CD14-positive monocyte (primary cell): Measurements from ENCODE around the gene BCKDHB. TPM values are rescaled to one million over a fixed set of nuclear protein-coding genes. Genes with fewer than 3 reads are reported as not detected.

Experiments
- DNase-seq, 3 donors: peaks; one replicate each; pipeline ENCODE4 v3.0.0-alpha.2; 2011 to 2022
- H2AFZ ChIP-seq: 2 replicates; pipeline ENCODE4 v1.6.0; 2012; ENCODE audit warnings: mild to moderate bottlenecking, low read depth, low read length, inconsistent platforms; ENCODE audit not compliant: insufficient read depth, poor library complexity, severe bottlenecking
- H3K27ac ChIP-seq, 2 donors: 1 replicate in 1 of 2; 2 replicates in 1 of 2; pipeline ENCODE4 v1.5.1; 2012 to 2013; ENCODE audit warnings: low read length in 2 of 2, control low read depth in 1 of 2, inconsistent platforms in 1 of 2, low read depth in 1 of 2, mild to moderate bottlenecking in 1 of 2
- H3K27me3 ChIP-seq, 2 donors: one replicate each; pipeline versions ENCODE4 v1.6.0 to v1.6.1; 2011 to 2013; ENCODE audit warnings: low read length in 2 of 2; ENCODE audit not compliant: control insufficient read depth in 2 of 2, insufficient read depth in 2 of 2
- H3K36me3 ChIP-seq, 2 donors: replicated peaks in 1 of 2; 1 replicate in 1 of 2; 2 replicates in 1 of 2; pipeline versions ENCODE4 v1.5.1 to v1.6.1; 2012 to 2013; ENCODE audit warnings: low read length in 2 of 2, control low read depth in 1 of 2, inconsistent platforms in 1 of 2, mild to moderate bottlenecking in 1 of 2; ENCODE audit not compliant: insufficient read depth in 2 of 2, control insufficient read depth in 1 of 2
- H3K4me1 ChIP-seq, 2 donors: 1 replicate in 1 of 2; 2 replicates in 1 of 2; pipeline versions ENCODE4 v1.5.1 to v1.6.1; 2012 to 2013; ENCODE audit warnings: low read length in 2 of 2, control low read depth in 1 of 2, inconsistent platforms in 1 of 2, mild to moderate bottlenecking in 1 of 2, moderate library complexity in 1 of 2; ENCODE audit not compliant: insufficient read depth in 2 of 2, control insufficient read depth in 1 of 2
- H3K4me2 ChIP-seq: replicated peaks from 2 replicates; pipeline ENCODE3; 2012; ENCODE audit warnings: low read length, moderate library complexity, mild to moderate bottlenecking; ENCODE audit not compliant: poor library complexity, severe bottlenecking; ENCODE audit errors: extremely low read depth
- H3K4me3 ChIP-seq, 3 experiments: fragments of 200-600 bp in 1 of 3; sonication (generic) in 1 of 3; replicated peaks in 1 of 3; 1 replicate in 2 of 3; 2 replicates in 1 of 3; pipeline ENCODE4 v1.5.1; 2011 to 2013; ENCODE audit warnings: low read length in 3 of 3, mild to moderate bottlenecking in 3 of 3, control low read depth in 2 of 3, low read depth in 2 of 3, inconsistent platforms in 1 of 3, moderate library complexity in 1 of 3
- H3K79me2 ChIP-seq: 2 replicates; pipeline ENCODE4 v1.6.0; 2012; ENCODE audit warnings: mild to moderate bottlenecking, control low read depth, inconsistent platforms, low read length, moderate library complexity; ENCODE audit not compliant: insufficient read depth
- H3K9ac ChIP-seq: 2 replicates; pipeline ENCODE4 v1.6.0; 2017; ENCODE audit warnings: low read length, mild to moderate bottlenecking; ENCODE audit not compliant: insufficient read depth, poor library complexity, severe bottlenecking
- H3K9me3 ChIP-seq, 2 donors: replicated peaks in 1 of 2; 1 replicate in 1 of 2; 2 replicates in 1 of 2; pipeline versions ENCODE4 v1.5.1 to v1.6.1; 2012 to 2013; ENCODE audit warnings: low read length in 2 of 2, control low read depth in 1 of 2; ENCODE audit not compliant: control insufficient read depth in 1 of 2, insufficient read depth in 1 of 2
- H4K20me1 ChIP-seq: 2 replicates; pipeline ENCODE4 v1.6.0; 2012; ENCODE audit warnings: mild to moderate bottlenecking, low read length, control low read depth, moderate library complexity; ENCODE audit not compliant: insufficient read depth
- H3K27ac Mint-ChIP-seq, 7 donors: one replicate each; pipeline ENCODE4 v1.8.0; 2020; ENCODE audit warnings: mild to moderate bottlenecking in 7 of 7, mixed read lengths in 7 of 7, moderate library complexity in 6 of 7, inconsistent platforms in 2 of 7
- H3K27me3 Mint-ChIP-seq, 3 donors: one replicate each; pipeline ENCODE4 v1.8.0; 2021 to 2022; ENCODE audit warnings: low read depth in 3 of 3, mild to moderate bottlenecking in 3 of 3, mixed read lengths in 3 of 3, moderate library complexity in 3 of 3, inconsistent platforms in 1 of 3
- H3K36me3 Mint-ChIP-seq, 2 donors: one replicate each; pipeline ENCODE4 v1.8.0; 2020; ENCODE audit warnings: mixed read lengths in 2 of 2, inconsistent platforms in 1 of 2, mild to moderate bottlenecking in 1 of 2
- H3K4me1 Mint-ChIP-seq: one replicate; pipeline ENCODE4 v1.8.0; 2020; ENCODE audit warnings: mild to moderate bottlenecking, mixed read lengths
- H3K4me3 Mint-ChIP-seq, 2 donors: one replicate each; pipeline ENCODE4 v1.8.0; 2020; ENCODE audit warnings: mild to moderate bottlenecking in 2 of 2, mixed read lengths in 2 of 2, moderate library complexity in 1 of 2
- H3K9me3 Mint-ChIP-seq, 7 donors: one replicate each; pipeline ENCODE4 v1.8.0; 2020 to 2022; ENCODE audit warnings: mixed read lengths in 7 of 7, mild to moderate bottlenecking in 6 of 7, moderate library complexity in 6 of 7, inconsistent platforms in 2 of 7
- WGBS: methylation state at CpG from one replicate; pipeline ENCODE4 v1.1.5; 2013; ENCODE audit warnings: missing lambda C conversion rate; ENCODE audit not compliant: insufficient coverage; 5-methylcytosine and 5-hydroxymethylcytosine counted together
- intact Hi-C, 2 donors: fragments of 100-400 bp; cut with micrococcal nuclease; formaldehyde crosslinking; loops; one replicate each; pipeline versions ENCODE4 v1.15.0 to v1.15.1; 2023
- polyA plus RNA-seq, 3 donors: library from polyadenylated mRNA; depleted of rRNA in 1 of 3; unstranded in 2 of 3; stranded (reverse) in 1 of 3; fragments of 300-500 nt in 2 of 3; fragments of >200 nt in 1 of 3; fragmentation: Illumina TruSeq in 2 of 3; gene quantifications; 1 replicate in 2 of 3; 2 replicates in 1 of 3; pipeline ENCODE4 v1.2.3, GENCODE V29; 2012 to 2021
- TF ChIP-seq, protein P1 (sequence below): fragments of 200-600 bp; IDR thresholded peaks from one replicate; pipeline ENCODE4 v1.8.0; 2022; ENCODE audit warnings: antibody characterized with exemption, mild to moderate bottlenecking

The BCKDHB gene
- polyA plus RNA-seq, 3 donors: 1.8 to 4.6 (median 4.0) TPM

DNA sequence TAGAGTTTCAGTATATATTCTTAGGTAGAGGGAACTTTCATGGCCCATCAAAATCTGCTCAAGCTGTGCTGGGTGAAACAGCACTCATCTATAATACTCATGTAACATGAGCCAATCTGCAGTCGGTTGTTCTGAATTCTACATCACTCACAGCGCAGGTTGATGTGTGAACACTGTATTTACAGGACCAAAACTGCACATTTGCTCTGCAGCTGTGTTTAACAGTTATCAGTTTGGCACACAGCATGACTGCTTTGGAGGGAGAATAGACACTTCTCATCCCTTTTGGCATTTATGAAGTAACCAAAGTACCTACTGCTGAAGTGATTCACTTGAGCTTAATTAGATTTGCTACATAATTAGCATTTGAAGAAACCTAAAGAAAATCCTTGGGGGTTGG lies 225.1 kb downstream of the BCKDHB start:
- Histone ChIP-seq H3K4me1 (no peaks in the 10 kb centered on the region), H3K79me2 (no peaks in the 10 kb centered on the region), H3K27ac (no peak overlapping the region), H3K9me3 (no peaks in the 10 kb centered on the region), H2AFZ (no peak overlapping the region), H3K27me3 (no peaks in the 10 kb centered on the region), H4K20me1 (no peaks in the 10 kb centered on the region), H3K4me2 (no peak overlapping the region), H3K4me3 (no peak overlapping the region), H3K9ac (no peak overlapping the region), H3K36me3 (no peaks in the 10 kb centered on the region)
- Mint-ChIP-seq H3K36me3 (no peaks in the 10 kb centered on the region), H3K27ac (no peak overlapping the region), H3K4me3 (no peak overlapping the region), H3K4me1 (no peaks in the 10 kb centered on the region), H3K9me3 (no peaks in the 10 kb centered on the region), H3K27me3 (no peaks in the 10 kb centered on the region)
- DNase-seq: no peak
- intact Hi-C loops: loop anchor here in 1 of 2 donors (10.0 kb wide), 1 partner anchor 1423 kb away; the partner anchor contains the start of gene TENT5A
- TF ChIP-seq, protein P1, sequence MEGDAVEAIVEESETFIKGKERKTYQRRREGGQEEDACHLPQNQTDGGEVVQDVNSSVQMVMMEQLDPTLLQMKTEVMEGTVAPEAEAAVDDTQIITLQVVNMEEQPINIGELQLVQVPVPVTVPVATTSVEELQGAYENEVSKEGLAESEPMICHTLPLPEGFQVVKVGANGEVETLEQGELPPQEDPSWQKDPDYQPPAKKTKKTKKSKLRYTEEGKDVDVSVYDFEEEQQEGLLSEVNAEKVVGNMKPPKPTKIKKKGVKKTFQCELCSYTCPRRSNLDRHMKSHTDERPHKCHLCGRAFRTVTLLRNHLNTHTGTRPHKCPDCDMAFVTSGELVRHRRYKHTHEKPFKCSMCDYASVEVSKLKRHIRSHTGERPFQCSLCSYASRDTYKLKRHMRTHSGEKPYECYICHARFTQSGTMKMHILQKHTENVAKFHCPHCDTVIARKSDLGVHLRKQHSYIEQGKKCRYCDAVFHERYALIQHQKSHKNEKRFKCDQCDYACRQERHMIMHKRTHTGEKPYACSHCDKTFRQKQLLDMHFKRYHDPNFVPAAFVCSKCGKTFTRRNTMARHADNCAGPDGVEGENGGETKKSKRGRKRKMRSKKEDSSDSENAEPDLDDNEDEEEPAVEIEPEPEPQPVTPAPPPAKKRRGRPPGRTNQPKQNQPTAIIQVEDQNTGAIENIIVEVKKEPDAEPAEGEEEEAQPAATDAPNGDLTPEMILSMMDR: no peak
- no CpG with 5 or more reads among the region's 2 CpGs for WGBS

DNA sequence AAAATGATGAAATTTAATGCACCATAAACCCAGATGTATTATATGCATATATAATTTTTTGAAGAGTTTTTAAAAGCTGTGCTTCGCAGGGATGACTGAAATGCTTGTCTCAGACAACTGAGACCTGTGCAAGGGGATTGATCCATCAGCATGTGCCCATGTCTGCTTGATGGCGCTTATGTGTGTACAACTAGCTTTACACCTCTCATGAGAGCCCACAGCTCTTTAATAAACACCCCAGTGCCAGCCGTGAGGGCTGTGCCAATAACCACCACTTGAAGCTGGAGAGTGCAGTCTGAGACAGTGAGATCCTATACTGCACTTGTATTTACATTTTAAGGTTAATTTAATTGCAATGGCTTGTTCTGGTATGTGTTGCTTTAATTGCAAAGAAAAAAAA lies 225.5 kb downstream of the BCKDHB start:
- 100% methylated on average over 1 of the region's 3 CpGs for WGBS
- intact Hi-C loops: loop anchor here in 1 of 2 donors (10.0 kb wide), 1 partner anchor 1423 kb away; the partner anchor contains the start of gene TENT5A

More for the DNA sequence above, 225.5 kb downstream of the BCKDHB start:
- Mint-ChIP-seq H3K27me3 (no peaks in the 10 kb centered on the region), H3K27ac (no peak overlapping the region), H3K4me3 (no peak overlapping the region), H3K36me3 (no peaks in the 10 kb centered on the region), H3K4me1 (no peaks in the 10 kb centered on the region), H3K9me3 (no peaks in the 10 kb centered on the region)
- Histone ChIP-seq H3K27ac (no peak overlapping the region), H3K4me3 (no peak overlapping the region), H3K4me1 (no peaks in the 10 kb centered on the region), H3K9me3 (no peaks in the 10 kb centered on the region), H3K36me3 (no peaks in the 10 kb centered on the region), H3K4me2 (no peak overlapping the region), H3K9ac (no peak overlapping the region), H2AFZ (no peak overlapping the region), H3K79me2 (no peaks in the 10 kb centered on the region), H3K27me3 (no peaks in the 10 kb centered on the region), H4K20me1 (no peaks in the 10 kb centered on the region)
- TF ChIP-seq, protein P1: no peak
- DNase-seq: no peak
